ENCODE data around the gene MYH14. TPM values are rescaled to one million over a fixed set of nuclear protein-coding genes. Genes with fewer than 3 reads are reported as not detected.

The MYH14 gene
- total and polyA plus RNA-seq, 2 of the 8 experiments (the other 6 are each of a cell fraction or from before 2014, with no cell fraction given) = 17.3 to 28.6 TPM

- no peaks in the 10 kb centered on the region for H4K20me1 ChIP-seq (replicated peaks in 1 of 2; ENCODE audit: control insufficient read depth in 1 of 2, insufficient read depth in 2 of 2, low read length in 2 of 2)
- H3K79me1 ChIP-seq (ENCODE audit: low read depth, low read length) = no peaks in the 10 kb centered on the region
- no peak overlapping the region for H3K4me2 ChIP-seq (ENCODE audit: insufficient read depth in 1 of 2, low read depth in 2 of 2, low read length in 2 of 2)
- H2AK5ac ChIP-seq (ENCODE audit: low read depth, low read length) = no peak overlapping the region
- no peak overlapping the region for H3K4ac ChIP-seq (replicated peaks; ENCODE audit: insufficient read length, low read depth, low read length)
- no peak for FAIRE-seq
- H2BK20ac ChIP-seq (ENCODE audit: low read length) = no peak overlapping the region
- no peak overlapping the region for H3K23ac ChIP-seq (ENCODE audit: insufficient read length)
- no peak for DNase-seq (ENCODE audit: low read depth in 1 of 2, low spot score in 2 of 2)
- H3K36me3 ChIP-seq (ENCODE audit: control insufficient read depth in 2 of 4, insufficient read depth in 4 of 4, low read length in 3 of 4) = no peaks in the 10 kb centered on the region
- H4K91ac ChIP-seq (replicated peaks; ENCODE audit: insufficient read length, low read length) = no peak overlapping the region
- POLR2A ChIA-PET (ENCODE audit: partially characterized antibody) = no interaction called here
- no peak overlapping the region for H2AFZ ChIP-seq (ENCODE audit: low read length)
- no peak overlapping the region for H2BK15ac ChIP-seq (ENCODE audit: low read length)
- no peak overlapping the region for H4K5ac ChIP-seq (ENCODE audit: insufficient read length, low read depth, low read length)
- H2BK12ac ChIP-seq (ENCODE audit: low read depth, low read length) = no peak overlapping the region
- H3K56ac ChIP-seq (replicated peaks; ENCODE audit: insufficient read length, low read depth, low read length) = no peak overlapping the region
- H2BK120ac ChIP-seq (replicated peaks; ENCODE audit: low read depth, low read length) = no peak overlapping the region
- no peaks in the 10 kb centered on the region for H3K27me3 ChIP-seq (replicated peaks in 1 of 4; ENCODE audit: control insufficient read depth in 3 of 4, extremely low read depth in 1 of 4, insufficient read depth in 3 of 4, low read length in 3 of 4)
- no peak overlapping the region for H3K9ac ChIP-seq (replicated peaks in 1 of 4; ENCODE audit: extremely low read depth in 1 of 4, low read depth in 3 of 4, low read length in 3 of 4)
- no peak overlapping the region for H3K18ac ChIP-seq (ENCODE audit: extremely low read depth, low read length)
- no peak overlapping the region for H3K4me3 ChIP-seq (ENCODE audit: extremely low read depth in 1 of 4, insufficient read depth in 2 of 4, low read depth in 3 of 4, low read length in 4 of 4)
- 80% methylated on average over 8 of the region's 8 CpGs; no CpG with 5 or more reads in 1 of the 2 experiments for whole genome bisulfite sequencing, 2 experiments (ENCODE audit: extremely low coverage in 1 of 2, insufficient coverage in 1 of 2, insufficient read length in 1 of 2, insufficient replicate concordance in 2 of 2, low coverage in 1 of 2, low lambda C conversion rate in 2 of 2, missing lambda C conversion rate in 1 of 2)
- H3K23me2 ChIP-seq (ENCODE audit: low read depth, low read length) = no peaks in the 10 kb centered on the region
- H3K27ac ChIP-seq (ENCODE audit: low read depth, low read length) = no peak overlapping the region
- no peaks in the 10 kb centered on the region for H3K79me2 ChIP-seq (ENCODE audit: control insufficient read depth in 1 of 2, insufficient read depth in 2 of 2, low read length in 2 of 2)
- no peak overlapping the region for H4K8ac ChIP-seq (ENCODE audit: extremely low read depth, insufficient read depth, low read length)
- H2BK5ac ChIP-seq (ENCODE audit: low read depth, low read length) = no peak overlapping the region
- CTCF ChIA-PET (ENCODE audit: partially characterized antibody) = no interaction called here
- peaks cover 0 to 7% of the 10 kb centered on the region in 2 experiments; a peak in 3 of 4 replicates for H3K9me3 ChIP-seq (ENCODE audit: insufficient read depth in 2 of 2, low read depth in 1 of 2, low read length in 1 of 2)
- H3K14ac ChIP-seq (ENCODE audit: insufficient read length) = no peak overlapping the region
- no peaks in the 10 kb centered on the region for H3K4me1 ChIP-seq (replicated peaks in 1 of 4; ENCODE audit: control insufficient read depth in 3 of 4, insufficient read depth in 4 of 4, low read length in 3 of 4)
- TF ChIP-seq TBP (IDR thresholded peaks at IDR 0.05; ENCODE audit: low read depth, low read length) = no peak
- TF ChIP-seq RBBP5 (IDR thresholded peaks at IDR 0.05; ENCODE audit: borderline replicate concordance, low read depth, low read length) = no peak
- no peak for TF ChIP-seq TCF12 (IDR thresholded peaks at IDR 0.05; ENCODE audit: low read depth, low read length)
- no peak for TF ChIP-seq EZH2 (IDR thresholded peaks at IDR 0.05; ENCODE audit: low read depth, low read length, severe bottlenecking)
- no peak for TF ChIP-seq USF2 (IDR thresholded peaks at IDR 0.05; ENCODE audit: low read length)
- no peak for TF ChIP-seq ATF2 (IDR thresholded peaks at IDR 0.05; ENCODE audit: low read length)
- no peak for TF ChIP-seq RXRA (IDR thresholded peaks at IDR 0.05; ENCODE audit: insufficient read depth, low read depth, low read length)
- TF ChIP-seq HDAC2 (IDR thresholded peaks at IDR 0.05; ENCODE audit: borderline replicate concordance in 1 of 2, low read depth in 2 of 2, low read length in 2 of 2) = no peak
- TF ChIP-seq NANOG (IDR thresholded peaks at IDR 0.05; ENCODE audit: insufficient read depth, low read depth, low read length, poor library complexity, severe bottlenecking) = no peak
- no peak for TF ChIP-seq SIX5 (IDR thresholded peaks at IDR 0.05; ENCODE audit: low read depth, low read length)
- no peak for TF ChIP-seq ASH2L (IDR thresholded peaks at IDR 0.05; ENCODE audit: low read length)
Observed at GRCh38 chr19:50189331-50189730, 14.1 kb upstream of the MYH14 start.
